GM23338 (cell line): Measurements from ENCODE around the gene RNF166. TPM values are rescaled to one million over a fixed set of nuclear protein-coding genes. Genes with fewer than 3 reads are reported as not detected.

Experiments used
- ATAC-seq: fragments of 200-7000 bp; cut with Tn5 transposase; 3 replicates; pipeline ENCODE4 v1.9.1; 2020
- DNase-seq: peaks from one replicate; pipeline ENCODE4 v3.0.0-alpha.2; 2015; ENCODE audit warnings: low spot score
- H2AFZ ChIP-seq: fragments of 200-600 bp; sonication (generic); 2 replicates; pipeline ENCODE4 v1.8.0; 2016; ENCODE audit warnings: antibody characterized with exemption, mild to moderate bottlenecking, moderate library complexity
- H3F3A ChIP-seq: fragments of 200-600 bp; sonication (generic); replicated peaks from 2 replicates; pipeline ENCODE4 v1.8.0; 2017; ENCODE audit warnings: antibody characterized with exemption, mixed run types, low read depth
- H3K27ac ChIP-seq: fragments of 200-600 bp; sonication (generic); 2 replicates; pipeline ENCODE4 v1.6.1; 2016; ENCODE audit warnings: low read depth
- H3K27me3 ChIP-seq: fragments of 200-600 bp; sonication (generic); 2 replicates; pipeline ENCODE4 v1.8.0; 2016; ENCODE audit warnings: mild to moderate bottlenecking, mixed run types, moderate library complexity; ENCODE audit not compliant: insufficient read depth
- H3K36me3 ChIP-seq: fragments of 200-600 bp; sonication (generic); 2 replicates; pipeline ENCODE4 v1.8.0; 2016; ENCODE audit warnings: mild to moderate bottlenecking; ENCODE audit not compliant: insufficient read depth
- H3K4me1 ChIP-seq: fragments of 200-600 bp; sonication (generic); 2 replicates; pipeline ENCODE4 v1.8.0; 2016; ENCODE audit warnings: mild to moderate bottlenecking, moderate library complexity; ENCODE audit not compliant: insufficient read depth
- H3K4me2 ChIP-seq: fragments of 200-600 bp; sonication (generic); 2 replicates; pipeline ENCODE4 v1.7.1; 2017; ENCODE audit warnings: mixed run types
- H3K4me3 ChIP-seq: fragments of 200-600 bp; sonication (generic); 2 replicates; pipeline ENCODE4 v1.6.1; 2016; ENCODE audit warnings: mixed run types
- H3K79me2 ChIP-seq: fragments of 200-600 bp; sonication (generic); replicated peaks from 2 replicates; pipeline ENCODE4 v1.8.0; 2017; ENCODE audit warnings: mild to moderate bottlenecking; ENCODE audit not compliant: insufficient read depth
- H3K9me2 ChIP-seq: fragments of 200-600 bp; sonication (generic); 2 replicates; pipeline ENCODE4 v1.8.0; 2017; ENCODE audit not compliant: insufficient read depth
- H4K20me1 ChIP-seq: fragments of 200-600 bp; sonication (generic); replicated peaks from 2 replicates; pipeline ENCODE4 v1.8.0; 2017; ENCODE audit warnings: mild to moderate bottlenecking; ENCODE audit not compliant: insufficient read depth
- H3K27ac Mint-ChIP-seq: 2 replicates; pipeline ENCODE4 v1.8.0; 2020; ENCODE audit warnings: inconsistent platforms, mild to moderate bottlenecking, moderate library complexity, mixed read lengths
- H3K27me3 Mint-ChIP-seq: 3 replicates; pipeline ENCODE4 v1.8.0; 2022; ENCODE audit warnings: low read depth, mild to moderate bottlenecking, moderate library complexity, mixed read lengths, inconsistent platforms; ENCODE audit not compliant: insufficient read depth, poor library complexity
- H3K36me3 Mint-ChIP-seq: 3 replicates; pipeline ENCODE4 v1.8.0; 2021; ENCODE audit warnings: low read depth, mild to moderate bottlenecking, inconsistent platforms, moderate library complexity, mixed read lengths
- H3K4me1 Mint-ChIP-seq: 3 replicates; pipeline ENCODE4 v1.8.0; 2020; ENCODE audit warnings: mild to moderate bottlenecking, inconsistent platforms, mixed read lengths
- H3K4me3 Mint-ChIP-seq: 3 replicates; pipeline ENCODE4 v1.8.0; 2021; ENCODE audit warnings: moderate library complexity, mild to moderate bottlenecking, inconsistent platforms, mixed read lengths
- H3K9me3 Mint-ChIP-seq: 3 replicates; pipeline ENCODE4 v1.8.0; 2020; ENCODE audit warnings: moderate library complexity, mild to moderate bottlenecking, inconsistent platforms, mixed read lengths
- CREB1 ChIP-seq: fragments of 250-450 bp; sonication (Bioruptor Pico); IDR thresholded peaks from 2 replicates; pipeline ENCODE4 v1.5.0; 2020; ENCODE audit warnings: low read depth, mild to moderate bottlenecking, moderate library complexity
- CTCF ChIP-seq, 2 experiments: fragments of 200-600 bp in 1 of 2; sonication (generic) in 1 of 2; conservative IDR thresholded peaks; 2 replicates each; pipeline versions ENCODE4 v1.5.1 to v1.6.1; 2016 to 2017; ENCODE audit warnings: antibody characterized with exemption in 2 of 2, low read depth in 2 of 2, mild to moderate bottlenecking in 2 of 2, moderate library complexity in 1 of 2
- EZH2 ChIP-seq: fragments of 200-600 bp; sonication (generic); IDR thresholded peaks from one replicate; pipeline ENCODE4 v1.8.0; 2017; ENCODE audit warnings: antibody characterized with exemption, mild to moderate bottlenecking, low read depth; ENCODE audit not compliant: unreplicated experiment
- EZH2phosphoT487 ChIP-seq: fragments of 200-600 bp; sonication (generic); IDR thresholded peaks from one replicate; pipeline ENCODE4 v1.8.1; 2018; ENCODE audit warnings: antibody characterized with exemption; ENCODE audit not compliant: unreplicated experiment
- JUNB ChIP-seq: IDR thresholded peaks from one replicate; pipeline ENCODE4 v1.6.1; 2016; ENCODE audit warnings: antibody characterized with exemption; ENCODE audit not compliant: unreplicated experiment
- NANOG ChIP-seq: IDR thresholded peaks from 2 replicates; pipeline ENCODE4 v1.6.1; 2016; ENCODE audit warnings: antibody characterized with exemption, borderline replicate concordance
- POLR2AphosphoS5 ChIP-seq: IDR thresholded peaks from 2 replicates; pipeline ENCODE4 v1.6.1; 2016; ENCODE audit warnings: antibody characterized with exemption, low read depth
- REST ChIP-seq: IDR thresholded peaks from one replicate; pipeline ENCODE4 v1.6.1; 2018; ENCODE audit warnings: antibody characterized with exemption; ENCODE audit not compliant: unreplicated experiment
- STAT1 ChIP-seq: IDR thresholded peaks from one replicate; pipeline ENCODE4 v1.6.1; 2016; ENCODE audit warnings: antibody characterized with exemption; ENCODE audit not compliant: unreplicated experiment
- ZNF114 ChIP-seq: fragments of 250-450 bp; sonication (Bioruptor Pico); IDR thresholded peaks from 2 replicates; pipeline ENCODE4 v1.5.0; 2020; ENCODE audit warnings: mild to moderate bottlenecking, moderate library complexity
- ZNF331 ChIP-seq: fragments of 250-450 bp; sonication (Bioruptor Pico); IDR thresholded peaks from 2 replicates; pipeline ENCODE4 v1.5.0; 2020; ENCODE audit warnings: low read depth, mild to moderate bottlenecking, moderate library complexity
- polyA plus RNA-seq: library from polyadenylated mRNA; unstranded; fragments of >200 nt; fragmentation: Nextera tagmentation; extraction: Ambion mirVana; gene quantifications from 2 replicates; pipeline ENCODE4 v1.2.1, GENCODE V29; 2016
- total RNA-seq: library from RNA; depleted of rRNA; stranded (reverse); fragments of >200 nt; shearing (Covaris generic); gene quantifications from 2 replicates; pipeline ENCODE4 v1.2.3, GENCODE V29; 2014
- TF ChIP-seq, protein P1 (sequence below): fragments of 250-450 bp; sonication (Bioruptor Pico); IDR thresholded peaks from 2 replicates; pipeline ENCODE4 v1.5.0; 2020; ENCODE audit warnings: mild to moderate bottlenecking, moderate library complexity
- TF ChIP-seq, protein P2 (sequence below): IDR thresholded peaks from 2 replicates; pipeline ENCODE4 v1.6.1; 2016; ENCODE audit warnings: antibody characterized with exemption

Gene RNF166
- total and polyA plus RNA-seq, 2 experiments from 2014 or later, result 24.9 to 43.4 TPM

DNA sequence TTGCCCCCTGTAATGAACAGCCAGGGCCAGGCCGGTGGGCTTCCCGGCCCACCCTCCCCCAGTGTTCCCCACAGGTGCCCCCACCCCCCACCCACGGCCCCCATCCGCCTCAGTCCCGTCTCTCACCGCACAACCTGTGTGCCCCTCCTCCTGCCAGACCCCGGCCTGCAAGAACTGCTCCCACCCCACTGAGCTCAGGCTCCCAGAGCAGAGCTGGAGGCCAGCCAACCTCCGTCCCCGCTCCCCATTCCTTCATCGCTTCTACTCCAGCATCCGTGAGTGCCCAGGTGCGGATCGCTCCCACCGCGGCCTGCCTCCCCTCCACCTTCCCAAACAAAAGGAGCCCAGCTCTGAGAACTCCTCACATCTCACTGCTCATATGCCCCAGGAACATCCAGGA, 47.5 kb downstream of the RNF166 start:
- peak overlapping the region; percentile 62; the same call in 1 of the 2 replicates for H3K27ac Mint-ChIP-seq
- Histone ChIP-seq H3K27me3 (no peaks in the 10 kb centered on the region), H3K4me1 (peaks cover 15% of the 10 kb centered on the region), H3K27ac (no peak overlapping the region), H2AFZ (no peak overlapping the region), H3K9me2 (no peaks in the 10 kb centered on the region), H3K4me2 (no peak overlapping the region), H3F3A (0 out of 2 replicates have a peak, but pooled peaks cover 9% of the 10 kb centered on the region), H3K36me3 (peaks cover 7% of the 10 kb centered on the region), H3K4me3 (no peak overlapping the region), H4K20me1 (peaks cover 35% of the 10 kb centered on the region), H3K79me2 (peaks cover 47% of the 10 kb centered on the region)
- H3K9me3 Mint-ChIP-seq, result no peaks in the 10 kb centered on the region
- ATAC-seq (no peak), DNase-seq (no peak)
- peaks cover 11% of the 10 kb centered on the region for H3K27me3 Mint-ChIP-seq
- no peak overlapping the region; the same call in 2 of the 3 replicates for H3K4me3 Mint-ChIP-seq
- TF ChIP-seq ZNF331 (CRISPR knock-in tag) (no peak), POLR2AphosphoS5 (no peak), CREB1 (CRISPR knock-in tag) (no peak), JUNB (no peak), CTCF (conservative IDR thresholded peaks at IDR 0.05; ENCODE audit: low read depth in 2 of 2) (no peak), EZH2phosphoT487 (no peak), STAT1 (no peak), NANOG (no peak), EZH2 (no peak), REST (no peak), ZNF114 (no peak)
- TF ChIP-seq, protein P1, sequence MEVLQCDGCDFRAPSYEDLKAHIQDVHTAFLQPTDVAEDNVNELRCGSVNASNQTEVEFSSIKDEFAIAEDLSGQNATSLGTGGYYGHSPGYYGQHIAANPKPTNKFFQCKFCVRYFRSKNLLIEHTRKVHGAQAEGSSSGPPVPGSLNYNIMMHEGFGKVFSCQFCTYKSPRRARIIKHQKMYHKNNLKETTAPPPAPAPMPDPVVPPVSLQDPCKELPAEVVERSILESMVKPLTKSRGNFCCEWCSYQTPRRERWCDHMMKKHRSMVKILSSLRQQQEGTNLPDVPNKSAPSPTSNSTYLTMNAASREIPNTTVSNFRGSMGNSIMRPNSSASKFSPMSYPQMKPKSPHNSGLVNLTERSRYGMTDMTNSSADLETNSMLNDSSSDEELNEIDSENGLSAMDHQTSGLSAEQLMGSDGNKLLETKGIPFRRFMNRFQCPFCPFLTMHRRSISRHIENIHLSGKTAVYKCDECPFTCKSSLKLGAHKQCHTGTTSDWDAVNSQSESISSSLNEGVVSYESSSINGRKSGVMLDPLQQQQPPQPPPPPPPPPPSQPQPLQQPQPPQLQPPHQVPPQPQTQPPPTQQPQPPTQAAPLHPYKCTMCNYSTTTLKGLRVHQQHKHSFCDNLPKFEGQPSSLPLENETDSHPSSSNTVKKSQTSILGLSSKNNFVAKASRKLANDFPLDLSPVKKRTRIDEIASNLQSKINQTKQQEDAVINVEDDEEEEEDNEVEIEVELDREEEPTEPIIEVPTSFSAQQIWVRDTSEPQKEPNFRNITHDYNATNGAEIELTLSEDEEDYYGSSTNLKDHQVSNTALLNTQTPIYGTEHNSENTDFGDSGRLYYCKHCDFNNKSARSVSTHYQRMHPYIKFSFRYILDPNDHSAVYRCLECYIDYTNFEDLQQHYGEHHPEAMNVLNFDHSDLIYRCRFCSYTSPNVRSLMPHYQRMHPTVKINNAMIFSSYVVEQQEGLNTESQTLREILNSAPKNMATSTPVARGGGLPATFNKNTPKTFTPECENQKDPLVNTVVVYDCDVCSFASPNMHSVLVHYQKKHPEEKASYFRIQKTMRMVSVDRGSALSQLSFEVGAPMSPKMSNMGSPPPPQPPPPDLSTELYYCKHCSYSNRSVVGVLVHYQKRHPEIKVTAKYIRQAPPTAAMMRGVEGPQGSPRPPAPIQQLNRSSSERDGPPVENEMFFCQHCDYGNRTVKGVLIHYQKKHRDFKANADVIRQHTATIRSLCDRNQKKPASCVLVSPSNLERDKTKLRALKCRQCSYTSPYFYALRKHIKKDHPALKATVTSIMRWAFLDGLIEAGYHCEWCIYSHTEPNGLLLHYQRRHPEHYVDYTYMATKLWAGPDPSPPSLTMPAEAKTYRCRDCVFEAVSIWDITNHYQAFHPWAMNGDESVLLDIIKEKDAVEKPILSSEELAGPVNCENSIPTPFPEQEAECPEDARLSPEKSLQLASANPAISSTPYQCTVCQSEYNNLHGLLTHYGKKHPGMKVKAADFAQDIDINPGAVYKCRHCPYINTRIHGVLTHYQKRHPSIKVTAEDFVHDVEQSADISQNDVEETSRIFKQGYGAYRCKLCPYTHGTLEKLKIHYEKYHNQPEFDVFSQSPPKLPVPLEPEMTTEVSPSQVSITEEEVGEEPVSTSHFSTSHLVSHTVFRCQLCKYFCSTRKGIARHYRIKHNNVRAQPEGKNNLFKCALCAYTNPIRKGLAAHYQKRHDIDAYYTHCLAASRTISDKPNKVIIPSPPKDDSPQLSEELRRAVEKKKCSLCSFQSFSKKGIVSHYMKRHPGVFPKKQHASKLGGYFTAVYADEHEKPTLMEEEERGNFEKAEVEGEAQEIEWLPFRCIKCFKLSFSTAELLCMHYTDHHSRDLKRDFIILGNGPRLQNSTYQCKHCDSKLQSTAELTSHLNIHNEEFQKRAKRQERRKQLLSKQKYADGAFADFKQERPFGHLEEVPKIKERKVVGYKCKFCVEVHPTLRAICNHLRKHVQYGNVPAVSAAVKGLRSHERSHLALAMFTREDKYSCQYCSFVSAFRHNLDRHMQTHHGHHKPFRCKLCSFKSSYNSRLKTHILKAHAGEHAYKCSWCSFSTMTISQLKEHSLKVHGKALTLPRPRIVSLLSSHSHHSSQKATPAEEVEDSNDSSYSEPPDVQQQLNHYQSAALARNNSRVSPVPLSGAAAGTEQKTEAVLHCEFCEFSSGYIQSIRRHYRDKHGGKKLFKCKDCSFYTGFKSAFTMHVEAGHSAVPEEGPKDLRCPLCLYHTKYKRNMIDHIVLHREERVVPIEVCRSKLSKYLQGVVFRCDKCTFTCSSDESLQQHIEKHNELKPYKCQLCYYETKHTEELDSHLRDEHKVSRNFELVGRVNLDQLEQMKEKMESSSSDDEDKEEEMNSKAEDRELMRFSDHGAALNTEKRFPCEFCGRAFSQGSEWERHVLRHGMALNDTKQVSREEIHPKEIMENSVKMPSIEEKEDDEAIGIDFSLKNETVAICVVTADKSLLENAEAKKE, result no peak
- TF ChIP-seq, protein P2, sequence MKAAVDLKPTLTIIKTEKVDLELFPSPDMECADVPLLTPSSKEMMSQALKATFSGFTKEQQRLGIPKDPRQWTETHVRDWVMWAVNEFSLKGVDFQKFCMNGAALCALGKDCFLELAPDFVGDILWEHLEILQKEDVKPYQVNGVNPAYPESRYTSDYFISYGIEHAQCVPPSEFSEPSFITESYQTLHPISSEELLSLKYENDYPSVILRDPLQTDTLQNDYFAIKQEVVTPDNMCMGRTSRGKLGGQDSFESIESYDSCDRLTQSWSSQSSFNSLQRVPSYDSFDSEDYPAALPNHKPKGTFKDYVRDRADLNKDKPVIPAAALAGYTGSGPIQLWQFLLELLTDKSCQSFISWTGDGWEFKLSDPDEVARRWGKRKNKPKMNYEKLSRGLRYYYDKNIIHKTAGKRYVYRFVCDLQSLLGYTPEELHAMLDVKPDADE, result no peak
- H3K36me3 Mint-ChIP-seq, result peaks cover 14% of the 10 kb centered on the region; the same call in 2 of the 3 replicates
- H3K4me1 Mint-ChIP-seq, result peaks cover 9% of the 10 kb centered on the region; the same call in 2 of the 3 replicates
